ENCODE data around the gene TMEM18. TPM values are rescaled to one million over a fixed set of nuclear protein-coding genes. Genes with fewer than 3 reads are reported as not detected.
"Not testable (repeated sequence)": the region's sequence is repeated elsewhere in the genome, so short reads cannot be mapped to it uniquely, and the experiment has no call there.

Gene TMEM18
- total RNA-seq, 1 donor from 2014 or later = 19.3 TPM

- Mint-ChIP-seq H3K36me3 (ENCODE audit: insufficient read depth) (peaks cover 19% of the 10 kb centered on the region), H3K4me3 (ENCODE audit: low read depth) (no peak overlapping the region), H3K27me3 (no peaks in the 10 kb centered on the region), H3K27ac (no peak overlapping the region), H3K4me1 (ENCODE audit: low read depth) (no peaks in the 10 kb centered on the region), H3K9me3 (ENCODE audit: low read depth) (peaks cover 19% of the 10 kb centered on the region)
- no peak for DNase-seq (ENCODE audit: low spot score, unreplicated experiment)
- no peak for TF ChIP-seq CTCF (IDR thresholded peaks at IDR 0.05; ENCODE audit: unreplicated experiment)
These were observed 12.0 kb upstream of the TMEM18 start for GRCh38 chr2:689237-689636.

DNA sequence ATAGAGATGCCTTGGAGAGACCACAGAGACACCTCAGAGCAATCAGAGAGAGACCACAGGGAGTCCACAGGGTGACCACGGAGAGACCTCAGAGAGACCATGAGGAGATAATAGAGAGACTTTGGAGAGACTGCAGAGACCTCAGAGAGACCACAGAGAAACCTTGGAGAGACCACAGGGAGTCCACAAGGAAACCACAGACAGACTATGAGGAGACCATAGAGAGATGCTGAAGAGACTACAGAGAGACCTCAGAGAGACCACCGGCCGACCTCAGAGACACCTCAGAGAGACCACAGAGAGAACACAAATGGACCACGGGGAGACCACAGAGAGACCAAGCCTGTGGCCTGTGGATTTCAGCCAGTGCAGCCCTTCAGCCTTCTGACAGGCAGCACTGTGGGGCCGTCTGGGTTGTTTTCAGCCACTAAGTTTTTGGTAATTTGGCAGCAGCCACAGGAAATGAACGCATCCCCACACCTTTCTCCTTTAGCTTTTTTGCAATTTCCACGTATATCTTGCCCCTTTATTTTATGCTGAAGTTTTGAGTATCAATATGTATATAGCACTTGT is 11.4 kb upstream of the TMEM18 start:
- no peak for TF ChIP-seq CTCF (IDR thresholded peaks at IDR 0.05; ENCODE audit: unreplicated experiment)

GRCh38 chr2:685421-685820 is 8.2 kb upstream of the TMEM18 start:
- no peak for TF ChIP-seq CTCF (IDR thresholded peaks at IDR 0.05; ENCODE audit: unreplicated experiment)
- no peak overlapping the region for H3K27ac Mint-ChIP-seq
- DNase-seq (ENCODE audit: low spot score, unreplicated experiment) = no peak
- peaks cover 32% of the 10 kb centered on the region for H3K36me3 Mint-ChIP-seq (ENCODE audit: insufficient read depth)
- no peaks in the 10 kb centered on the region for H3K27me3 Mint-ChIP-seq
- H3K4me1 Mint-ChIP-seq (ENCODE audit: low read depth) = no peaks in the 10 kb centered on the region
- no peak overlapping the region for H3K4me3 Mint-ChIP-seq (ENCODE audit: low read depth)
- peaks cover 23% of the 10 kb centered on the region for H3K9me3 Mint-ChIP-seq (ENCODE audit: low read depth)

More for the DNA sequence above, 11.4 kb upstream of the TMEM18 start:
- Mint-ChIP-seq H3K4me1 (ENCODE audit: low read depth) (no peaks in the 10 kb centered on the region), H3K9me3 (ENCODE audit: low read depth) (peaks cover 23% of the 10 kb centered on the region), H3K27ac (no peak overlapping the region), H3K36me3 (ENCODE audit: insufficient read depth) (peaks cover 25% of the 10 kb centered on the region), H3K4me3 (ENCODE audit: low read depth) (no peak overlapping the region), H3K27me3 (no peaks in the 10 kb centered on the region)
- no peak for DNase-seq (ENCODE audit: low spot score, unreplicated experiment)

- H3K27me3 Mint-ChIP-seq; H3K4me3 Mint-ChIP-seq (ENCODE audit: low read depth); H3K27ac Mint-ChIP-seq; DNase-seq (ENCODE audit: low spot score, unreplicated experiment); H3K4me1 Mint-ChIP-seq (ENCODE audit: low read depth): not testable (repeated sequence)
- Mint-ChIP-seq H3K36me3 (ENCODE audit: insufficient read depth) (peaks cover 32% of the 10 kb centered on the region), H3K9me3 (ENCODE audit: low read depth) (peaks cover 23% of the 10 kb centered on the region)
These were observed 7.7 kb upstream of the TMEM18 start for GRCh38 chr2:684913-685312.

DNA sequence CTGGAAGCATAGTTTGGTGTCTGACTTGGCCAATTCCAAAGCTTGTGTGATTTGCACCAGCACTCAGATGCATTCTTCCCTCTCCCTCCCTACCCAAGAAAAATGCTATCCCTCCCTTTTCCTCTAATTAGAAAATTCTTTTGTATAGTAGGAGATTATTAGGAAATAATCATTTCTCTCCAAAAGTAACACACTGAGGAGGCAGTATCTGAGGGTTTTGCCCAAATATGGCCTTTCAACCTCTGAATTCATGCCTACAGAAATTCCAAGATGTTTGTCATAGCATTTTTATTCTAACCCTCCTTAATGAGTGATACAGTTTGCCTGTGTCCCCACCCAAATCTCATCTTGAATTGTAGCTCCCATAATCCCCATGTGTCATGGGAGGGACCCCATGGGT is 5.0 kb upstream of the TMEM18 start:
- TF ChIP-seq CTCF (IDR thresholded peaks at IDR 0.05; ENCODE audit: unreplicated experiment) = no peak
- H3K9me3 Mint-ChIP-seq (ENCODE audit: low read depth) = peaks cover 23% of the 10 kb centered on the region
- H3K4me1 Mint-ChIP-seq (ENCODE audit: low read depth) = peaks cover 7% of the 10 kb centered on the region
- DNase-seq (ENCODE audit: low spot score, unreplicated experiment) = no peak
- H3K4me3 Mint-ChIP-seq (ENCODE audit: low read depth) = no peak overlapping the region
- peaks cover 32% of the 10 kb centered on the region for H3K36me3 Mint-ChIP-seq (ENCODE audit: insufficient read depth)
- no peak overlapping the region for H3K27ac Mint-ChIP-seq
- no peaks in the 10 kb centered on the region for H3K27me3 Mint-ChIP-seq

- Mint-ChIP-seq H3K4me1 (ENCODE audit: low read depth) (peaks cover 9% of the 10 kb centered on the region), H3K27ac (no peak overlapping the region), H3K27me3 (no peaks in the 10 kb centered on the region), H3K36me3 (ENCODE audit: insufficient read depth) (peaks cover 27% of the 10 kb centered on the region), H3K9me3 (ENCODE audit: low read depth) (peaks cover 18% of the 10 kb centered on the region), H3K4me3 (ENCODE audit: low read depth) (no peak overlapping the region)
- DNase-seq (ENCODE audit: low spot score, unreplicated experiment) = no peak
- TF ChIP-seq CTCF (IDR thresholded peaks at IDR 0.05; ENCODE audit: unreplicated experiment) = no peak
These were observed 4.1 kb upstream of the TMEM18 start for GRCh38 chr2:681312-681711.

Data from progenitor cell of endocrine pancreas (in vitro differentiated cells).